ENCODE results near the gene PRDM7. TPM values are rescaled to one million over a fixed set of nuclear protein-coding genes. Genes with fewer than 3 reads are reported as not detected.
A peak's percentile ranks its signal among the peaks of the same experiment; 100 is the strongest.

The PRDM7 gene
- total RNA-seq, 2 experiments from 2014 or later = not detected

- Mint-ChIP-seq H3K27me3 (no peaks in the 10 kb centered on the region), H3K4me1 (ENCODE audit: low read depth) (no peaks in the 10 kb centered on the region), H3K4me3 (no peak overlapping the region), H3K9me3 (no peaks in the 10 kb centered on the region), H3K27ac (no peak overlapping the region), H3K36me3 (ENCODE audit: low read depth) (peaks cover 21% of the 10 kb centered on the region)
- CTCF ChIA-PET = no interaction called here
- TF ChIP-seq CTCF (IDR thresholded peaks at IDR 0.05) = no peak
- DNase-seq = no peak
- POLR2A ChIA-PET = interaction anchor here (1.6 kb wide), 2 partner anchors 10 to 11 kb away, joined by 4 to 5 read pairs; no protein-coding TSS in a partner anchor
- intact Hi-C loops (cut with micrococcal nuclease) = no loop called here
- no peak for ATAC-seq
Observed at GRCh38 chr16:90034504-90034903, 42.6 kb downstream of the PRDM7 start.

GRCh38 chr16:90033387-90033786 is 43.7 kb downstream of the PRDM7 start:
- Mint-ChIP-seq H3K36me3 (ENCODE audit: low read depth) (peaks cover 21% of the 10 kb centered on the region), H3K4me1 (ENCODE audit: low read depth) (no peaks in the 10 kb centered on the region), H3K27ac (no peak overlapping the region), H3K4me3 (no peak overlapping the region), H3K27me3 (no peaks in the 10 kb centered on the region), H3K9me3 (no peaks in the 10 kb centered on the region)
- TF ChIP-seq CTCF (IDR thresholded peaks at IDR 0.05) = no peak
- ChIA-PET CTCF (interaction anchor here (1.6 kb wide), 1 partner anchor 48 kb away, joined by 6 read pairs; no protein-coding TSS in a partner anchor), POLR2A (interaction anchor here (1.6 kb wide), 1 partner anchor 10 kb away, joined by 5 read pairs; no protein-coding TSS in a partner anchor)
- DNase-seq = no peak
- ATAC-seq = no peak
- intact Hi-C loops (cut with micrococcal nuclease) = no loop called here

- Mint-ChIP-seq H3K4me1 (ENCODE audit: low read depth) (no peaks in the 10 kb centered on the region), H3K27ac (no peak overlapping the region), H3K27me3 (no peaks in the 10 kb centered on the region), H3K4me3 (no peak overlapping the region), H3K36me3 (ENCODE audit: low read depth) (peaks cover 21% of the 10 kb centered on the region), H3K9me3 (no peaks in the 10 kb centered on the region)
- POLR2A ChIA-PET = interaction anchor here (1.6 kb wide), 1 partner anchor 10 kb away, joined by 5 read pairs; no protein-coding TSS in a partner anchor
- CTCF ChIA-PET = interaction anchor here (1.6 kb wide), 1 partner anchor 49 kb away, joined by 6 read pairs; no protein-coding TSS in a partner anchor
- TF ChIP-seq CTCF (IDR thresholded peaks at IDR 0.05) = no peak
- peak; percentile 52 for ATAC-seq
- intact Hi-C loops (cut with micrococcal nuclease) = no loop called here
- DNase-seq = no peak
Observed at GRCh38 chr16:90032674-90033331, 44.3 kb downstream of the PRDM7 start.

GRCh38 chr16:90031931-90032673 is 45.0 kb downstream of the PRDM7 start:
- Mint-ChIP-seq H3K27me3 (no peaks in the 10 kb centered on the region), H3K4me1 (ENCODE audit: low read depth) (no peaks in the 10 kb centered on the region), H3K36me3 (ENCODE audit: low read depth) (peaks cover 21% of the 10 kb centered on the region), H3K27ac (no peak overlapping the region), H3K9me3 (no peaks in the 10 kb centered on the region), H3K4me3 (no peak overlapping the region)
- POLR2A ChIA-PET = no interaction called here
- no peak for TF ChIP-seq CTCF (IDR thresholded peaks at IDR 0.05)
- DNase-seq (no peak), ATAC-seq (peak; percentile 40)
- CTCF ChIA-PET = no interaction called here
- intact Hi-C loops (cut with micrococcal nuclease) = no loop called here

Data from activated CD8-positive, alpha-beta T cell treated with anti-CD3 and anti-CD28 coated beads for 36 hours (primary cell).